Measurements from ENCODE around the gene ZNF442.
"Not testable (repeated sequence)": the region's sequence is repeated elsewhere in the genome, so short reads cannot be mapped to it uniquely, and the experiment has no call there.

DNA sequence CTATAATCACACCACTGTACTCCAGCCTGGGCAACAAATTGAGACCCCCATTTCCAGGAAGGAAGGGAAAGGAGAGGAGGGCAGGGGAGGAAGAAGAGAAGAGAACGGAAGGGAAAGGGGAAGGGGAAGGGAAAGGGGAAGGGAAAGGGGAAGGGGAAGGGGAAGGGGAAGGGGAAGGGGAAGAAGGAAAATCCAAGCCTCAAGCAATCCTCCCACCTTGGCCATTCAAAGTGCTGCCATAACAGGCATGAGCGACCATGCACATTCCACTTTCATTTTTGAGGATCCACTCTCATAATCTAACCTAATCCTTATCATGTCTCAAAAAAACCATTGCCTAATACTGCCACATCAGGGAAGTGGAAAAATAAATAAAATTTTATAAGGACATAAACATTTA lies 20.9 kb upstream of the ZNF442 start:
- TF ChIP-seq, protein P1, sequence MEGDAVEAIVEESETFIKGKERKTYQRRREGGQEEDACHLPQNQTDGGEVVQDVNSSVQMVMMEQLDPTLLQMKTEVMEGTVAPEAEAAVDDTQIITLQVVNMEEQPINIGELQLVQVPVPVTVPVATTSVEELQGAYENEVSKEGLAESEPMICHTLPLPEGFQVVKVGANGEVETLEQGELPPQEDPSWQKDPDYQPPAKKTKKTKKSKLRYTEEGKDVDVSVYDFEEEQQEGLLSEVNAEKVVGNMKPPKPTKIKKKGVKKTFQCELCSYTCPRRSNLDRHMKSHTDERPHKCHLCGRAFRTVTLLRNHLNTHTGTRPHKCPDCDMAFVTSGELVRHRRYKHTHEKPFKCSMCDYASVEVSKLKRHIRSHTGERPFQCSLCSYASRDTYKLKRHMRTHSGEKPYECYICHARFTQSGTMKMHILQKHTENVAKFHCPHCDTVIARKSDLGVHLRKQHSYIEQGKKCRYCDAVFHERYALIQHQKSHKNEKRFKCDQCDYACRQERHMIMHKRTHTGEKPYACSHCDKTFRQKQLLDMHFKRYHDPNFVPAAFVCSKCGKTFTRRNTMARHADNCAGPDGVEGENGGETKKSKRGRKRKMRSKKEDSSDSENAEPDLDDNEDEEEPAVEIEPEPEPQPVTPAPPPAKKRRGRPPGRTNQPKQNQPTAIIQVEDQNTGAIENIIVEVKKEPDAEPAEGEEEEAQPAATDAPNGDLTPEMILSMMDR (IDR thresholded peaks at IDR 0.05) = not testable (repeated sequence)
- TF ChIP-seq EP300 (IDR thresholded peaks at IDR 0.05) = not testable (repeated sequence)
